Measurements from ENCODE around the gene LBHD1.

DNA sequence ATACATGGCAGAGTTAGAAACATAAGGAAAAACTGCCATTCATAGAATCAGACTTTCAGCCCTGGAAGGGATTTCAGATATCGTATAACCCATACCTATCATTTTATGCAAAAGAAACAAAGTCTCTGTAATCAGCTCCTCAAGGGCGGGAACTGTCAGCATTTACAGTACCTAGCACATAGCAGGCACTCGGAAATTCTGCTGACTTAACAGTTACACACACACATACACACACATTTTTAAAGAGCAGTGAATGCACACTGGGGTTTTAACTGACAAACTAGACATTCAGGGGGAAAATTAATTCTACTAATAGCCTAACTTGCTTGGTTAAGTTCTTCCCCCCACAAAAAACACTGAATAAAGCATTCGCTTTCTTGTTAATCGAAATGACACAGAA is 44.1 kb upstream of the LBHD1 start:
- TF ChIP-seq, protein P1, sequence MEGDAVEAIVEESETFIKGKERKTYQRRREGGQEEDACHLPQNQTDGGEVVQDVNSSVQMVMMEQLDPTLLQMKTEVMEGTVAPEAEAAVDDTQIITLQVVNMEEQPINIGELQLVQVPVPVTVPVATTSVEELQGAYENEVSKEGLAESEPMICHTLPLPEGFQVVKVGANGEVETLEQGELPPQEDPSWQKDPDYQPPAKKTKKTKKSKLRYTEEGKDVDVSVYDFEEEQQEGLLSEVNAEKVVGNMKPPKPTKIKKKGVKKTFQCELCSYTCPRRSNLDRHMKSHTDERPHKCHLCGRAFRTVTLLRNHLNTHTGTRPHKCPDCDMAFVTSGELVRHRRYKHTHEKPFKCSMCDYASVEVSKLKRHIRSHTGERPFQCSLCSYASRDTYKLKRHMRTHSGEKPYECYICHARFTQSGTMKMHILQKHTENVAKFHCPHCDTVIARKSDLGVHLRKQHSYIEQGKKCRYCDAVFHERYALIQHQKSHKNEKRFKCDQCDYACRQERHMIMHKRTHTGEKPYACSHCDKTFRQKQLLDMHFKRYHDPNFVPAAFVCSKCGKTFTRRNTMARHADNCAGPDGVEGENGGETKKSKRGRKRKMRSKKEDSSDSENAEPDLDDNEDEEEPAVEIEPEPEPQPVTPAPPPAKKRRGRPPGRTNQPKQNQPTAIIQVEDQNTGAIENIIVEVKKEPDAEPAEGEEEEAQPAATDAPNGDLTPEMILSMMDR (IDR thresholded peaks at IDR 0.05) = no peak
- TF ChIP-seq POLR2A (IDR thresholded peaks at IDR 0.05) = no peak

Data from body of pancreas (tissue), 4 donors.